HepG2 (cell line): ENCODE data around the gene RAB3IP. TPM values are rescaled to one million over a fixed set of nuclear protein-coding genes. Genes with fewer than 3 reads are reported as not detected.
A peak's percentile ranks its signal among the peaks of the same experiment; 100 is the strongest.

ENCODE experiments used
- CREM ChIP-seq, 2 experiments: sonication (generic) in 1 of 2; formaldehyde crosslinking in 1 of 2; IDR thresholded peaks; 2 replicates each; pipeline versions ENCODE4 v1.4.0 to v1.6.1; 2016 to 2020; ENCODE audit warnings: antibody characterized with exemption in 1 of 2, mild to moderate bottlenecking in 1 of 2, missing genetic modification reagents in 1 of 2
- CSRNP1 ChIP-seq: sonication (generic); formaldehyde crosslinking; IDR thresholded peaks from 2 replicates; pipeline ENCODE4 v1.8.1; 2023; ENCODE audit warnings: mild to moderate bottlenecking, missing genetic modification reagents
- HDAC2 ChIP-seq: sonication (generic); formaldehyde crosslinking; IDR thresholded peaks from 2 replicates; pipeline ENCODE4 v1.4.0; 2020; ENCODE audit warnings: missing genetic modification reagents
- KDM3A ChIP-seq: IDR thresholded peaks from 2 replicates; pipeline ENCODE4 v1.6.1; 2018; ENCODE audit warnings: low read depth, missing compliant biosample characterization
- MATR3 ChIP-seq: sonication (generic); formaldehyde crosslinking; IDR thresholded peaks from 2 replicates; pipeline ENCODE4 v1.4.0; 2020; ENCODE audit warnings: missing genetic modification reagents
- MIER3 ChIP-seq: IDR thresholded peaks from 2 replicates; pipeline ENCODE4 v1.6.1; 2016; ENCODE audit warnings: missing compliant biosample characterization, borderline replicate concordance
- NCOA5 ChIP-seq: sonication (generic); formaldehyde crosslinking; IDR thresholded peaks from 2 replicates; pipeline ENCODE4 v1.4.0; 2020; ENCODE audit warnings: missing genetic modification reagents
- NFKB2 ChIP-seq: sonication (generic); formaldehyde crosslinking; IDR thresholded peaks from 2 replicates; pipeline ENCODE4 v1.4.0; 2020; ENCODE audit warnings: missing genetic modification reagents, borderline replicate concordance
- PHB2 ChIP-seq: fragments of 450-650 bp; IDR thresholded peaks from 2 replicates; pipeline ENCODE4 v1.6.1; 2018; ENCODE audit not compliant: partially characterized antibody
- REPIN1 ChIP-seq: sonication (generic); formaldehyde crosslinking; IDR thresholded peaks from 2 replicates; pipeline ENCODE4 v1.8.0; 2022; ENCODE audit warnings: missing genetic modification reagents, low read depth, mild to moderate bottlenecking, borderline replicate concordance
- RFX3 ChIP-seq: IDR thresholded peaks from 2 replicates; pipeline ENCODE4 v1.6.1; 2016; ENCODE audit warnings: missing biosample characterization, missing genetic modification reagents
- SCMH1 ChIP-seq: sonication (generic); formaldehyde crosslinking; IDR thresholded peaks from 2 replicates; pipeline ENCODE4 v1.9.0; 2021; ENCODE audit warnings: missing genetic modification reagents, mild to moderate bottlenecking, borderline replicate concordance
- SNAPC2 ChIP-seq: sonication (generic); formaldehyde crosslinking; IDR thresholded peaks from 2 replicates; pipeline ENCODE4 v1.8.1; 2022; ENCODE audit warnings: mild to moderate bottlenecking, missing genetic modification reagents
- SP2 ChIP-seq: sonication (generic); formaldehyde crosslinking; IDR thresholded peaks from 2 replicates; pipeline ENCODE4 v1.5.1; 2020; ENCODE audit warnings: mild to moderate bottlenecking, missing genetic modification reagents
- SP5 ChIP-seq: IDR thresholded peaks from 2 replicates; pipeline ENCODE4 v1.6.1; 2016; ENCODE audit warnings: low read depth, borderline replicate concordance
- TCF12 ChIP-seq, 2 experiments: fragments of 450-650 bp in 1 of 2; sonication (generic) in 1 of 2; formaldehyde crosslinking in 1 of 2; IDR thresholded peaks; 2 replicates each; pipeline versions ENCODE4 v1.6.1 to v1.8.0; 2017 to 2022; ENCODE audit warnings: antibody characterized with exemption in 1 of 2, mild to moderate bottlenecking in 1 of 2, missing genetic modification reagents in 1 of 2, moderate library complexity in 1 of 2
- TRIM24 ChIP-seq: sonication (generic); formaldehyde crosslinking; IDR thresholded peaks from 2 replicates; pipeline ENCODE4 v1.8.0; 2022; ENCODE audit warnings: mild to moderate bottlenecking, missing genetic modification reagents
- ZBTB1 ChIP-seq: sonication (generic); formaldehyde crosslinking; IDR thresholded peaks from 2 replicates; pipeline ENCODE4 v1.4.0; 2020; ENCODE audit warnings: missing genetic modification reagents, borderline replicate concordance
- ZFP36L1 ChIP-seq: sonication (generic); formaldehyde crosslinking; IDR thresholded peaks from 2 replicates; pipeline ENCODE4 v1.8.0; 2022; ENCODE audit warnings: mild to moderate bottlenecking, missing genetic modification reagents, moderate library complexity
- ZNF510 ChIP-seq: sonication (generic); formaldehyde crosslinking; IDR thresholded peaks from 2 replicates; pipeline ENCODE4 v1.4.0; 2020; ENCODE audit warnings: low read depth, mild to moderate bottlenecking, missing genetic modification reagents
- ZNF615 ChIP-seq: sonication (generic); formaldehyde crosslinking; IDR thresholded peaks from 2 replicates; pipeline ENCODE4 v1.5.0; 2020; ENCODE audit warnings: mild to moderate bottlenecking, missing genetic modification reagents, borderline replicate concordance
- ZNF746 ChIP-seq: sonication (generic); formaldehyde crosslinking; IDR thresholded peaks from 2 replicates; pipeline ENCODE4 v1.8.0; 2022; ENCODE audit warnings: mild to moderate bottlenecking, missing genetic modification reagents
- ZNF772 ChIP-seq: sonication (generic); formaldehyde crosslinking; IDR thresholded peaks from 2 replicates; pipeline ENCODE4 v1.5.0; 2020; ENCODE audit warnings: mild to moderate bottlenecking, missing genetic modification reagents
- ZNF800 ChIP-seq: sonication (generic); formaldehyde crosslinking; IDR thresholded peaks from 2 replicates; pipeline ENCODE4 v1.4.0; 2020; ENCODE audit warnings: missing genetic modification reagents
- ZSCAN5A ChIP-seq: sonication (generic); formaldehyde crosslinking; IDR thresholded peaks from 2 replicates; pipeline ENCODE4 v1.8.0; 2022; ENCODE audit warnings: mild to moderate bottlenecking, missing genetic modification reagents, borderline replicate concordance
- polyA plus RNA-seq, 8 experiments: library from polyadenylated mRNA; depleted of rRNA in 3 of 8; stranded (reverse) in 7 of 8; unstranded in 1 of 8; fragments of >200 nt; fragmentation: Illumina TruSeq in 4 of 8; extraction: Trizol in 4 of 8; gene quantifications; 2 replicates each; pipeline versions ENCODE4 v1.2.1 to v1.2.3, GENCODE V29; 2011 to 2016; ENCODE audit warnings: low read depth in 4 of 8, missing spikeins in 1 of 8, mixed read lengths in 1 of 8; ENCODE audit not compliant: insufficient read depth in 1 of 8
- total RNA-seq, 5 experiments: library from RNA; depleted of rRNA; stranded (reverse); fragments of >200 nt; fragmentation: Illumina TruSeq; extraction: Trizol; gene quantifications; 2 replicates each; pipeline ENCODE4 v1.2.3, GENCODE V29; 2016; ENCODE audit warnings: low read depth in 1 of 5

The RAB3IP gene
- total and polyA plus RNA-seq, 2 of the 13 experiments (the other 11 are each of a cell fraction or from before 2014, with no cell fraction given): 33.6 to 41.1 TPM

DNA sequence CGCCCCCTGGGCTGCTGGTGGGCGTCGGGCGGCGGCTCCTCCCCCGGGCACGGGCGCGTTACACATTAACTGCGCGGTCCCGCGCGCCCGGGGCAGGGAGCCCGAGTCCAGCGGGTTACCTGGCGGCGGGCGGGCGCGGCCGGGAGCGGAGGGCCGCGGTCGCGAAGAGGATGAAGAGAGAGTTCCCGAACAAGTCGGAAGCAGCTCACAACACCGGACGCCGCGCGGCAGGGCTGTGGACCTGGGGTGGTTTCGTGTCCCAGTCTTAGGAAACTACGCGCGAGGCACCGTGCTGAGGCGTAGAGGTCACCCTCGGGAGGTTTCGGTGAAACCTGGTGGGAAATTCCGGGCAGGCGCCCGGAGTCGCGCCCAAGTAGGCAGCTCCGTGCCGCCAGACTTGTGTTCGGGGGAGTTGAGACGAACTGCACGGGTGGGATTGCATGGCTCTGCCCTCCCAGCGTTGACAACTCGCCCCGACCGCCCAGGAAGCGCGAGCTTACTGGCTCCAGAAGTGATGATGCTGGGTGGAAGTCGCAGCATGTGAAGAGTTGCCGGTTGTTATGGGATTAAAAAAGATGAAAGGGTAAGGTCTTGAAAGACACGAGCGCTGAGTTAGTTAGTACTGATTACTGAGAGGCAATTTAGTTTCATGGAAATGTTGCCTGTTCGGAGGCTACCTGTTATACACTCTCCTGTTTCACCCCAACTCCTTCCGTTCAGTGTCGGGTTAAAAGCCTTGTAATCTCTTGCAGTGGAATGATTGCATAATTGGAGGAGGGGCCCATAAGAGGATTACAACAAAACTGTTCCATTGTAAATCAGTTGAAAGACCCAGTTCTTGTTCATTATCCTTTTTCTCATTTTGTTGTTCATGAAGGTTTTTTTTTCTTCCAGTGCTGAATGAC lies 879 bp downstream of the RAB3IP start (continued):
- TF ChIP-seq SNAPC2 (CRISPR knock-in tag): no peak
- TF ChIP-seq ZFP36L1 (CRISPR knock-in tag): no peak
- peak; percentile 18; the same call in 1 of the 2 replicates for TF ChIP-seq CREM (IDR thresholded peaks at IDR 0.05)
- TF ChIP-seq CREM (CRISPR knock-in tag; IDR thresholded peaks at IDR 0.05): no peak
- 0 out of 2 replicates have a peak, but pooled peaks have one; percentile 51 for TF ChIP-seq ZNF772 (CRISPR knock-in tag)
- TF ChIP-seq HDAC2 (CRISPR knock-in tag): 0 out of 2 replicates have a peak, but pooled peaks have one; percentile 36
- TF ChIP-seq SCMH1 (CRISPR knock-in tag): no peak
- TF ChIP-seq NCOA5 (CRISPR knock-in tag): no peak
- TF ChIP-seq NFKB2 (CRISPR knock-in tag): no peak; the same call in 1 of the 2 replicates
- TF ChIP-seq ZNF615 (CRISPR knock-in tag): no peak
- TF ChIP-seq MATR3 (CRISPR knock-in tag): no peak
- no peak for TF ChIP-seq PHB2
- no peak for TF ChIP-seq REPIN1
- TF ChIP-seq SP2 (CRISPR knock-in tag): no peak
- no peak for TF ChIP-seq ZNF800
- peak; percentile 81; the same call in 1 of the 2 replicates for TF ChIP-seq SP5 (CRISPR knock-in tag)
- TF ChIP-seq TCF12 (IDR thresholded peaks at IDR 0.05): no peak
- TF ChIP-seq TCF12 (CRISPR knock-in tag; IDR thresholded peaks at IDR 0.05): no peak
- no peak for TF ChIP-seq ZBTB1 (CRISPR knock-in tag)
- no peak for TF ChIP-seq TRIM24
- TF ChIP-seq ZNF510: no peak
- TF ChIP-seq KDM3A: no peak; the same call in 1 of the 2 replicates
- TF ChIP-seq CSRNP1 (CRISPR knock-in tag): peak; percentile 53; the same call in 1 of the 2 replicates
- no peak for TF ChIP-seq ZNF746 (CRISPR knock-in tag)
- no peak; the same call in 1 of the 2 replicates for TF ChIP-seq MIER3
- no peak for TF ChIP-seq RFX3 (CRISPR knock-in tag)
- TF ChIP-seq ZSCAN5A (CRISPR knock-in tag): no peak
